ENCODE measurements around the gene ZC3H13.

ZC3H13 gene

DNA sequence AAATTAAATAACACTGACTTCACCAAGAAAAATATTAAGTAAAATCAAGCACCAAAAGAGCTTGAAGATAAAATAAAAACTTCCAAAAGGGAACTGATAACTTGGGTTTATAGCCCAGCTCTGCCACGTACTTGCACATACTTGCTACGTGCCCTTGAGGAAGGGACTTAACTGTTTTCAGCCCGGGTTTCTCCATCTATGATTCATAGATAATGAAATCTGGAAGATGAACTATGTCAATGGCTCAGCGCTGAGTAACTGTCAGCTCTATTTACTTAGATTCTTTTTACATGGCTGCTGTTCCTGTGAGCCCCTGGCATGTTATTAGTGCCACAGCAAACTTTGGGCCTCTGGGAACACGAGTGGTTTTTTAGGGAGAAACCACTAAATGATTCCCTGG, 9.6 kb upstream of the ZC3H13 start:
- DNase-seq, result no peak

DNA sequence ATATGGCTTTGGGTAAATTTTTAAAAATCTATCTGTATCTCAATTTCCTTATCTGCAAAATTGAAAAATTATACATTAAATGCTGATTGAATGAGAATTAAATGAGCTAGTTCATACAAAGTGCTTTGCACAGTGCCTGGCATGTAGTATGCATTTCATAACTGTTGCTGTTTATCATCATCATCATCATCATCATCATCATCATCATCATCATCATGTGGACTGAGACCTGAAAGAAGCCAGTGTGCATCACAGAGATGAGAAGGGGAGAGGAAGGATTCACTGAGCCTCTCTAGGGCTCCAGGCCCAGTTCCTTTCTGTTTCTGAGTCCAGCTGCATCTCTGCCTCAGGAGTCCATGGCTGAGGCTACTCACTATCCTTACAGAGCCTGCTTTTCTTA, 6.9 kb upstream of the ZC3H13 start:
- DNase-seq, result no peak

DNA sequence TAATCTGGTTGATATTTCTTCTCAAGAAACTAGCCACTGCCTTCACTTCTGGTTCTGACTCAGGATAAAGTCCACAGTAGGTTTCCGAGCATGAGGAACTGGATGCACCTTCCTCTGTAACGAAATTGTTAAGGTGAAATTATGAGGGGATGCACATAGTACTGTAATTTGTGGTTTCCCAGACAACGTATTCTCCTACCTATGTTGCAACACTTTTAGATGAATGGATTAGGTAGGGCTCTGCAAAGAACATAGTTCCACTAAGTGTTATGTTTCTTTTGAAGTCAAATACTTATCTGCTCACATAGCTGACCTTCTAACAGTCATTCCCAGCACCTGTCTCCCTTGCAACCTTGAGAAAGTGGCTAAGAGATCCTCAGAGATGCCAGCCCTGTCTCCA, 5.7 kb upstream of the ZC3H13 start:
- no peak for DNase-seq

DNA sequence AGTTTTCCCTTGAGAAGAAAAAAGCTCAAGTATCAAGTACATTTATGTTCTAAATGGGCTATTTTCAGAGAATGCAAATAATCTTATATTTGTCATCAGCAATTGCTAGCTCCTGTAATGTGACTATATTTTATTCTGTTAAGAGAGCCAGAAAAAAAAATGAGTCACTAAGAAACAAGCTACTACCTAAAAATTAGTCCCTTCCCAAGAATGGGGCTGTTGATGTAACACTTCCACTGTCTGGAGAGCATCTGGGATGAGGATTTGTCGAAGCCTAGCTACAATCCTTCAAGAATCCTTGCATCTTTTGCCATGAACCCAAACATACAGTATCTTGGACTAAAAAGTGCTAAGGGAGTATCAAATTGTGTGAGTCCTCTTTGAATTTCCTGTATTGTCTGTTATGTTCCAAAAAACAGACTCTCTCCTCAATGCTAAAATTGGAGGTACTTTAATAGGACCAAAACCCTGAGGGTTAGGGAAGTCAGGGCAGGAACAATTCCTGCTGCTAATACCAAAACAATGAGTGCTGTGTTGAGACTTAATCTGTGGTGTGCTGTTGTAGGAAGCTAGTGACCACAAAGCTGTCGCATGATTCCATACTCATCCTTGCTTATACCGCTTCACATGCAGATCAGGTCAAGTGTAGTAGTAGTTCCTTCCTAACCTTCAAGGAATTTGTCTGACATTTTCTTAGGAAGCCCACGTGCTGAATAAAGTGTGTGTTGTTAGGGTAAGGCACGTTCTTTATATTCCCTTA, 4.9 kb upstream of the ZC3H13 start:
- no peak for DNase-seq

DNA sequence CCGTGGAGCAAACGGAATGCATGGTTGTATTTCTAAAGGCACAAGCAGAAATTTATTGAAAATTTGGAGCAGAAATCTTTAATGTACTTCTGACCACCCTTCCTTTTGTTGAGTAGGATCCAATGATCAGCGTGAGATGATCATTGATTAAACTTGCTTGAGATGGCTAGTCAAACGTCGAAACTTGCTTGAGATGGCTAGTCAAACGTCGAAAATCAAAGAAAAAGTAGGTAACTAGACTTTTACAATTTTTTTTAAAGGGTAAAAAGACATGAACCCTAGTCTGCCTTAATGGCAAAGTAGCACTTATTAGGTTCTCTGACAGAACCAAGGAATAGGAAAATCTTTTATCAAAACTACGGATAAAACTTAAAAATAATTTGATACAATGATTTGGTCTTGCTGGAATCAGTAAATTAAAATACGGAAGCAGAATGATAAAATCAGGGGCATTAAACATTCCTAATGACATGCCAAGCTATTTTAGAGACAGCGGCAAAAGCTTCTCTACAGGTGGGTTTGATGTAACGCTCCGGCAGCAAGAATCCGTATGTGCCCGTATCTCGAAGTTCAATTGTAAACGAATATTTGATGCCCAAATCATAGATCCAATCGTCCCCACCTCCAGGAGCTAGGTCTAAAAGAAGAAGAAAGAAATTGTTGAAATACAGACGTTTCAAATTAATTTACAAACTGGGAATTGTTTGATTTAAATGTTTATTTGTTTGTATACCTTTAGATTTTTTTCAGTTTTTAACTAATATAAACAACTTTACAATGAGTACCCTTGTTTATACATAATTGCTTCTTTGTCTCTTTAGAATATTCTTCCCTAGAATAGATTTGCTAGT, 841 bp upstream of the ZC3H13 start:
- DNase-seq, result no peak

GRCh38 chr13:46051968-46052318, 603 bp downstream of the ZC3H13 start:
- no peak for DNase-seq

DNA sequence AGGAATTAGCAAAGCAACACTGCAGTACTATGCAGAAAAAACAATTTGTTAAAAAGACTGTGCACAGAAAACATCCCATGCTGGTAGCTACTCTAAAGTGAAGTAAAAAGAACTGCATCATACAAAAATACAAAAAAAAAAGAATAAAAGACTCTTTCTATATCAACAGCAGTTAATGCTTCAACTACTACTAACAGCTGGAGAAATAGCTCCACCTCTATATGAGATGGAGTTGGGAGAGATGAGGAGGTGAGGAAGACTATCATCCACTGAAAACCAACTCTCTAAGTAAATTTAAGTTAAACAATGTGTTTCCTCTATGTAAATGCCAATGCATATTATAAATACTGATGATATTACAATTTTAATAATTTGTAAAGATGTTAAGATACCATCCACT, 1.8 kb downstream of the ZC3H13 start:
- no peak for DNase-seq

GRCh38 chr13:46045424-46045823, 7.1 kb downstream of the ZC3H13 start:
- DNase-seq, result no peak

GRCh38 chr13:46043647-46044046, 8.9 kb downstream of the ZC3H13 start:
- DNase-seq, result no peak

GRCh38 chr13:46041419-46041839, 11.1 kb downstream of the ZC3H13 start:
- DNase-seq, result no peak

DNA sequence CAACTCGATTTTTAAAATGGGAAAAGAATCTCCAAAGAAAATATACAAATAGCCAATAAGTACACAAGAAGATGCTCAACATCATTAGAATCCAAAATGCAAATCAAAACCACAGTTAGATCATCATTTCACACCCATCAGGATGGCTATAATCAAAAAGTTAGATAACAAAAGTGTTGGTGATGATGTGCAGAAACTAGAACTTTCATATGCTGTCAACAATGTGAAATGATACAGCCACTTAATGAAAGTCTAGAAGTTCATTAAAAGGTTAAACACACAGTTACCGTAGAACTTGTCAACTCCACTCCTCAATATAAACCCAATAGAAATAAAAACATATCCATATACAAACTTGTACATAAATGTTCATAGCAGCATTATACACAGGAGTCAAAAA, 11.8 kb downstream of the ZC3H13 start:
- no peak for DNase-seq

GRCh38 chr13:46039411-46040182, 12.9 kb downstream of the ZC3H13 start:
- no peak for DNase-seq

DNA sequence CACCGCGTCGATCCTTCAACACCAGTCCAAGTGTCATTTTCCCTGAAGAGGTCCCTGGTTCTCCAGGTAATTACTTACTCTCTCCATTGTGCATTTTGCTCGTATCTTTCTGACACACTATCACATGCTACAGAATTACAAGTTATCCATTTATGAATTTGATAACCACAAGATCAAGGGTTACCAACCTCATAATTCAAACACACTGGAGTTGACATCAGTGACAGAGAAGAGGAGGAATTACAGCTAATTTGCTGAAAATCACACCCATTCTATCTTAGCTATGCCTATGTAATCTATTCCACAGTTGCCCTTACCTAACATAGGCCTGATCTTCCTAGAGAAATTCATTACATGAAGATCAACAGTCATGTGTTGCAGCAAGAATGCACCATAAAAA, 14.2 kb downstream of the ZC3H13 start:
- DNase-seq, result no peak

- DNase-seq, result no peak
Observed at GRCh38 chr13:46035066-46035465, 17.5 kb downstream of the ZC3H13 start.

- DNase-seq, result no peak
Observed at GRCh38 chr13:46032341-46032740, 20.2 kb downstream of the ZC3H13 start.

- no peak for DNase-seq
Observed at GRCh38 chr13:46031581-46032263, 20.8 kb downstream of the ZC3H13 start.

DNA sequence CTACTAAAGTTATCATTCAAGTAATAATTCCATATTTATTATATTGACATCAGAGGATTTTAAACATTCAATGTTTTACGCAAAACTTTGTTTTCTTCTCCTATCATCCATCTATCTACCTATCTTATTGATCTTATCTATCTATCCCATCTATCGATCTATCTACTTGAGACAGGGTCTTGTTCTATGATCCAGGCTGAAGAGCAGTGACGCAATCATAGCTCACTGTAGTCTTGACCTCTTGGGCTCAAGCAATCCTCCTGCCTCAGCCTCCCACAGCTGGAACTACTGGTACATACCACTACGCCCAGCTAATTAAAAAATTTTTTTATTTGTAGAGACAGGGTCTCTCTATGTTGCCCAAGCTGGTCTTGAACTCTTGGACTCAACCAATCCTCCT, 27.4 kb downstream of the ZC3H13 start:
- DNase-seq, result no peak

- no peak for DNase-seq
Observed at GRCh38 chr13:46022481-46022880, 30.1 kb downstream of the ZC3H13 start.

DNA sequence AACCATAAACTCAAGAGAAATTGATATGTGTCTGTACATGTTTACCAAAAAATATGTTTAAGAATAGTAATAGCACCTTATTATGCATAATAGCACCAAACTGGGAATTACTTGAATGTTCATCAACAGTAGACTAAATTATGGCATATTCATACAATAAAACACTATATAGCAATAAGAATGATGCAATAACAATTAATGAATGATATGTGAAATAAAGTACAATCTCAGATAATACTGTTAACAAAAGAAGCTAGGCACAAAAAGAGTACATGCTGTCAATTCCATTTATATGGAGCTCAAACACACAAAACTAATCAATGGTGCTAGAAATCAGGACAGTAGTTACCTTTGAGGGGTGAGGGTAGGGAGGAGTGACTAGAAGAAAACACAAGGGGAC, 36.3 kb downstream of the ZC3H13 start:
- DNase-seq, result no peak

DNA sequence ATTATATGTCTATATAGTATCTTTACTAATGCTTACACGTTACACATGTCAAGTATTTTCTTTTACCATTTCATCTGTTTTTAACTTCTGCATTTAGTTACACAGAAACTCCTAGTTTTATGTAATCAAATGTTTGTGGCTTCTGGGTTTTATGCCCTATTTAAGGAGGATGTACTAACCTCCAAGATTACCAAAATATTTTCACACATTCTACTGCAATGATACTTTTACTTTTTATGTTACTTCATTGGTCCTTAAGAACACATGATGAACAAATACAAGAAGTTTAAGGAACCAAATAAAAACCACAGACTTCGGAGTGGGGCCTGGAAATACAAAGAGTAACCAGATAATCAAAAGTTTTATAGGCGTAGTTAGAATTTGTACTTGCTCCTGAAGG, 37.2 kb downstream of the ZC3H13 start:
- DNase-seq, result no peak

DNA sequence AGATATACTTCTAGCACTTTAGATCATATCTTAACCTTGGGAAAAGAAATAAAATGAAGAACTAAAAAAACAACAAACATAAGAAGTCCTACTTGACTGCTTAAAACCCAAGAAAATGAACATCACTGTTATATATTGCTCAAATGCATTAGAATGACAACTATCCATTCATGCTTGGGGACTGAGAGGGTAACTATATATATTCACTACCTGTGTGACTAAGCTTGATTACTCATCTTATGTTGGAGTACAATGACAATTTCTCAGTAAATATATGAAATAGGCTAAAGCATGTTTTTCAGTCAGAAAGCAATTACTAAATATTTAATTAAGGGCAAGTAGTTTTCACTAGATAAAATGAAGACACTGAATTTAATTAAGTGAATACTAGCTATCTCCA, 40.1 kb downstream of the ZC3H13 start:
- DNase-seq, result no peak

DNA sequence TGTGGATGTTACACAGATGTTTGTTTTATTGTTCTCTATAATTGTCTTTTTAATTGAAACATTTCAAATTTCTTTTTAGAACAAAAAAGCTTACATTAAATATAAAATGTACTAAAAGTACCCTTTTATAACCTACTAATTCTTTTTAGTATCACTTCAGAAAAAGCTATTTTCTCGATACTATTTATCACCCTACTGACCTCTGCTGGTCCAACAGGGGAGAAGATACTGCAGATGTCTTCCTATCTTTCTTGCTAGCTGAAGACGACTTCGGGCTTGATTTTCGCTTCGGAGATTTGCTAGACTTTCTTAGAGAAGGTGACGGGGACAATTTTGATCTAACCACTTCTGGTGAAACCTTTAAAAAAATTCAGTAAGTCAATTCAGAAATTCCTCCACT, 42.4 kb downstream of the ZC3H13 start:
- DNase-seq, result no peak

DNA sequence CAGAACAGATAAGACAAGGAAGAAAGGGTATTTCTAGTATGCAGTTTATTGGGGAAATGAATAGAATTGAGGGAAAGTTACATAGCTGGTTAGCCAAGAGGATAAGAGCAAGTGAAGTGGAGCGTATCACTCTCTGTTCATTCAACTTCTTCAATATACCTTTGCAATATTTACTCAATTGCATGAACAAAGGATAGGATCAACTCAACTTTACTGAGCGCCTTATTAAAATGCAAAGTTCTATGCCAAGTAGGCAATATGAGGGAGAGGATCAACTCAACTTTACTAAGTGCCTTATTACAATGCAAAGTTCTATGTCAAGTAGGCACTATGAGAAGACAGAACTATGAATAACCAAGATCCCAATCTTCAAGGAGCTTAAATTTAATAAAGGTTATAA, 43.9 kb downstream of the ZC3H13 start:
- DNase-seq, result no peak

Measured in stimulated activated CD4-positive, alpha-beta T cell treated with anti-CD3 and anti-CD28 coated beads, Interleukin-4, amount 100 ng/mL, for 4 hours (primary cell).